Kidney (tissue), 14 donors: ENCODE data around the gene RNF150. TPM values are rescaled to one million over a fixed set of nuclear protein-coding genes. Genes with fewer than 3 reads are reported as not detected.

Experiments
- DNase-seq, 5 donors: peaks; one replicate each; pipeline ENCODE4 v3.0.0-alpha.2; 2013 to 2020
- FAIRE-seq: peaks from 2 replicates; lab custom pipeline; 2012; peaks lifted over from hg19 to GRCh38; lab: Jason Lieb, UNC
- H3K27ac ChIP-seq, 2 donors: one replicate each; pipeline ENCODE4 v1.7.0; 2013; ENCODE audit warnings: low read depth in 2 of 2, low read length in 2 of 2, inconsistent platforms in 1 of 2
- H3K27me3 ChIP-seq: one replicate; pipeline ENCODE4 v1.7.1; 2013; ENCODE audit warnings: low read length, inconsistent platforms; ENCODE audit not compliant: control insufficient read depth, insufficient read depth
- H3K36me3 ChIP-seq, 3 donors: one replicate each; pipeline versions ENCODE4 v1.7.0 to v1.7.1; 2013; ENCODE audit warnings: low read length in 3 of 3, control low read depth in 1 of 3, inconsistent platforms in 1 of 3; ENCODE audit not compliant: insufficient read depth in 3 of 3, control insufficient read depth in 2 of 3
- H3K4me1 ChIP-seq, 3 donors: one replicate each; pipeline versions ENCODE4 v1.7.0 to v1.7.1; 2013; ENCODE audit warnings: low read length in 3 of 3, inconsistent platforms in 1 of 3, low read depth in 1 of 3; ENCODE audit not compliant: control insufficient read depth in 2 of 3, insufficient read depth in 2 of 3
- H3K4me3 ChIP-seq, 3 donors: one replicate each; pipeline versions ENCODE4 v1.7.0 to v1.8.1; 2013; ENCODE audit warnings: low read length in 3 of 3, control low read depth in 1 of 3, inconsistent platforms in 1 of 3
- H3K9ac ChIP-seq, 3 donors: one replicate each; pipeline versions ENCODE4 v1.7.0 to v1.7.1; 2013; ENCODE audit warnings: low read length in 3 of 3, control low read depth in 1 of 3, inconsistent platforms in 1 of 3
- H3K9me3 ChIP-seq, 3 donors: one replicate each; pipeline versions ENCODE4 v1.7.0 to v1.7.1; 2013; ENCODE audit warnings: low read length in 3 of 3, control low read depth in 1 of 3, inconsistent platforms in 1 of 3; ENCODE audit not compliant: control insufficient read depth in 2 of 3, insufficient read depth in 1 of 3
- CTCF ChIP-seq: IDR thresholded peaks from 3 replicates; pipeline ENCODE4 v1.5.1; 2012; ENCODE audit warnings: mild to moderate bottlenecking, moderate library complexity, borderline replicate concordance; ENCODE audit not compliant: insufficient read depth; ENCODE audit errors: extremely low read depth
- intact Hi-C: fragments of 100-400 bp; cut with DNase I; formaldehyde crosslinking; loops from one replicate; pipeline ENCODE4 v1.11.1; 2022
- polyA plus RNA-seq: library from polyadenylated mRNA; stranded (reverse); fragments of 350-450 nt; fragmentation: Illumina TruSeq; extraction: RNeasy Lipid Tissue Mini Kit (QIAGEN cat#74804); gene quantifications from one replicate; pipeline ENCODE4 v1.2.3, GENCODE V29; 2014; ENCODE audit warnings: low read depth, low replicate concordance; ENCODE audit not compliant: insufficient read depth
- total RNA-seq: library from RNA; stranded (reverse); fragmentation: NEBNext Ultra II Directional; extraction: Animal tissue kit (Norgen Biotek cat#: 25700); gene quantifications from one replicate; pipeline ENCODE4 v1.2.1, GENCODE V29; 2021
- donor health status: control.
- donor health status: control.
- donor health status: control.
- donor health status: control.
- donor health status: control.
- donor health status: DM: yes; HTN: yes; CAD: no.
- donor health status: Normal renal cell carcinoma (clear cell type).

The RNF150 gene
- total and polyA plus RNA-seq, 2 donors from 2014 or later = 5.0 to 34.2 TPM

- H3K9ac ChIP-seq = no peak overlapping the region
- intact Hi-C loops = loop anchor here (10.0 kb wide), 1 partner anchor 502 kb away; no protein-coding TSS in a partner anchor
- DNase-seq = peak in 3 of 5 donors; percentile 26 to 77 (median 71)
These were observed 276.6 kb downstream of the RNF150 start for GRCh38 chr4:140856621-140857062.

DNA sequence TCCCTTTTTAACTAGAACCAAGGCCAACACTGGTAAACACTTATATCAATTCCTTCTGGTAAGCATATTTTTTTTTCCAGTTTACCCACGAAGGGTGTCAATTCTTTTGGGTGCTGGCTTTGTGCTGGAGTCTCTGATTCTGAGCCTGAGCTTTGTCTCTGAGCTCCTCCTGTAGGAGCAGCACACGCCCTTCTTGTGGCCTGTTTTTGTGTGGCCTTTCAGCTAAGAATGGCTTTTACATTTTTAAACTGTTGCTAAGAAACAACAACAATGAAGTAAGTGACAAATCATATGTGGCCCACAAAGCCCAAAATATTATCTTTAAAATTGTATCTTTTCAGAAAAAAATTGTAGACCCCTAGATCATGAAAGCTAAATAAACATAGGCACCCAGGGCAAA, 279.1 kb downstream of the RNF150 start:
- FAIRE-seq (no peak), DNase-seq (no peak)
- intact Hi-C loops = loop anchor here (10.0 kb wide), 1 partner anchor 499 kb away; no protein-coding TSS in a partner anchor

More at GRCh38 chr4:140856621-140857062, 276.6 kb downstream of the RNF150 start:
- no peaks in the 10 kb centered on the region for H3K4me1 ChIP-seq
- no peak overlapping the region for H3K27ac ChIP-seq
- H3K4me3 ChIP-seq = no peak overlapping the region
- no peaks in the 10 kb centered on the region for H3K27me3 ChIP-seq
- TF ChIP-seq CTCF = no peak
- H3K9me3 ChIP-seq = no peaks in the 10 kb centered on the region
- H3K36me3 ChIP-seq = no peaks in the 10 kb centered on the region
- no peak for FAIRE-seq

GRCh38 chr4:140851804-140852203, 281.5 kb downstream of the RNF150 start:
- Histone ChIP-seq H3K27me3 (no peaks in the 10 kb centered on the region), H3K27ac (no peak overlapping the region), H3K9ac (no peak overlapping the region), H3K36me3 (no peaks in the 10 kb centered on the region), H3K9me3 (no peaks in the 10 kb centered on the region), H3K4me3 (no peak overlapping the region), H3K4me1 (no peaks in the 10 kb centered on the region)
- no peak for DNase-seq
- no peak for TF ChIP-seq CTCF
- intact Hi-C loops = loop anchor here (10.0 kb wide), 1 partner anchor 497 kb away; no protein-coding TSS in a partner anchor
- FAIRE-seq = no peak

More for the DNA sequence above, 279.1 kb downstream of the RNF150 start:
- H3K27ac ChIP-seq = no peak overlapping the region
- H3K27me3 ChIP-seq = no peaks in the 10 kb centered on the region
- no peaks in the 10 kb centered on the region for H3K36me3 ChIP-seq
- H3K4me1 ChIP-seq = no peaks in the 10 kb centered on the region
- no peak overlapping the region for H3K9ac ChIP-seq
- no peak for TF ChIP-seq CTCF
- H3K9me3 ChIP-seq = no peaks in the 10 kb centered on the region
- H3K4me3 ChIP-seq = no peak overlapping the region
